GM18507 (cell line): ENCODE data around the gene TNFRSF6B.
"Not testable (repeated sequence)": the region's sequence is repeated elsewhere in the genome, so short reads cannot be mapped to it uniquely, and the experiment has no call there.

Experiments used
- DNase-seq: peaks from one replicate; pipeline ENCODE4 v3.0.0; 2011; ENCODE audit warnings: low read depth; ENCODE audit not compliant: insufficient read length; ENCODE audit errors: extremely low spot score
- FAIRE-seq: peaks from 2 replicates; lab custom pipeline; 2011; peaks lifted over from hg19 to GRCh38; lab: Jason Lieb, UNC

The TNFRSF6B gene

DNA sequence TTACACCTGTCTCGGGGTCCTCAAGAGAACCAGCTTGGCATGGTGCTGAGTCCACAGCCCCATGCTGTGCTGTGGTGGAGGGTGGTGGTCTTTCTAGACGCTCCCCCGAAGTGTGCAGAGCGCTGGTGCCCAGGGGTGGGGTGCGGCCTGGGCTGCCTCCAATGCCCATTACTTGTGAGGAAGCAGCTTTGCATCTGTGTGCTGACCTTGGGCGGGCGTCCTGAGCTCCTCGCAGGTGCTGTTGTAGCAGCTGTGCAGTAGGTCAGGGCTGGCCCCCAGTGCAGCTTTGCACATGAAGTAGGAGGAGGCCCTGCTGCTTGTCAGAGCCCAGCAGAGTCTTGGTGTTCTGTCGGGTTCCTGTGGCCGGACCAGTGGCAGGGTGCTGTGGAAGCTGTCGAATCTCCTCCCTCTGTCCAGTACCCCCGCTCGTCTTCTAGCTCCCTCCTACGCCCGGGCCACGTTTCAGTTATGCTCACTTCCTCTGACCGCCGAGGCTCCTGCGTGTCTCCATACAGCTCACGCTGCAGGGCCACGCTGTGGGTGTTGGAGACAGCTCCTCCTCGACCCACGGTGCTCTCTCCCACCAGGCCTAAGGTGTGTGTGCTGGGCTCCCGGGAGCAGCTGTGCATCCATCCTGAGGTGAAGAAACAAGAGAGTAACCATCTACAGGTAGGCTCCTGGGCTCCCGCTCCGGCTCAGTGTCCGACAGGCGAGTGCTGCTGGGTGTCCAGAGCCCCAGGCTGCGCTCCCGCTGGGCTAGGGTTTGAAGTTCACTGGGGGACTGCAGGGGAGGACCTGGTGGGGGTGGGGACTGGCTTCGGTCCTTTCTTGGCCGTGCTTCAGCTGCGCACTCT is 34.3 kb upstream of the TNFRSF6B start:
- FAIRE-seq = no peak
- no peak for DNase-seq

DNA sequence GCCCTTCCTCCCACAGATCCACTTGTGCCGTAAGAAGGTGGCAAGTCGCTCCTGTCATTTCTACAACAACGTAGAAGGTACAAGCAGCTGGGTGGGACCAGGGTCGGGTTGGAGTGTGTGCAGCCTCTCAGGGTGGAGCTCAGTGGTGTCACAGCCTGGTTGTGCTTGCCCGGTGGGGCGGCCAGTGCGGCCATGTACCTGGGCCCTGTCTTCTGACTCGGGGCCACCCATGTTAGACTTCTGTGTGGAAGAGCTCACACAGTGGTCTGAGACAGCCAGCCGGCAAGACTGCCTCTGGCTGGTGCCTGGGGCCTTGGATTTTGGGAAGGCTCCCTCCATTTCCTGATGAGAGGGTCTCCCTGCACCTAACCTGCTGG is 33.7 kb upstream of the TNFRSF6B start:
- FAIRE-seq = no peak

DNA sequence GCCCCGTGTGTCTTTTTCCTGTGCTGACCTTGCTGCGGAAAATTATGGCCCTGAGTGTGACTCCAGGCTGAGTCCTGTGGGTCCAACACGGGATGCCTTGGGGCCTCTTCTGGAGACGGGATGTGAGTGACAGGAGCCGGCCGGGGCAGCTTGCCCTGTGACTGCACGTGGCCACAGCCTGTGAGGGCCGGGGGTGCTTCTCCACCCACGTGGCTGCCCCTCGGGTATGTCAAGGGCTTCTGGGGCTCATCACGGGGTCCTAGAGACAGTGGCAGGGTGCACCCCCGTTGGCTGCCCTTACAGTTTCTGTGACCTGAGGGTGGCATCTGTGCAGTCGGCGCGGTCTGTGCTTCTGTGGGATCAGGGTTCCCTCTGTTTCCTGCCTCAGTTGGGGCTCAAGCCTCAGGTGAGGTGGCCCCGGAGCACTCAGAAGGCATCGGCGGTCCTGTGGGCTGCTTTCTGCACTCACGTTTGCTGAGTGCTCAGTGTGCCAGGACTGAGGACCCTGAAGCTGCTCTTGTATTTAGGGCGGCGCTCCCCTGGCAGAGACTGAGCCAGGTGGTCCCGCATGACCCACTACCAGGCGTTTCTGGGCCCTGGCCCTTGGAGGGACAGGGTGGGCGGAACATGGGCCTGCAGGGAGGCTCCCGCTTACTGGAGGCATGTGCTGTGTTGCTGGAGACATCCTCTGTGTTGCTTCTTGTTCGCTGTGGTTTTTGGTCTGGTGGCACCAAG is 33.0 kb upstream of the TNFRSF6B start:
- no peak for FAIRE-seq
- DNase-seq = no peak

More for the DNA sequence above, 33.7 kb upstream of the TNFRSF6B start:
- no peak for DNase-seq

DNA sequence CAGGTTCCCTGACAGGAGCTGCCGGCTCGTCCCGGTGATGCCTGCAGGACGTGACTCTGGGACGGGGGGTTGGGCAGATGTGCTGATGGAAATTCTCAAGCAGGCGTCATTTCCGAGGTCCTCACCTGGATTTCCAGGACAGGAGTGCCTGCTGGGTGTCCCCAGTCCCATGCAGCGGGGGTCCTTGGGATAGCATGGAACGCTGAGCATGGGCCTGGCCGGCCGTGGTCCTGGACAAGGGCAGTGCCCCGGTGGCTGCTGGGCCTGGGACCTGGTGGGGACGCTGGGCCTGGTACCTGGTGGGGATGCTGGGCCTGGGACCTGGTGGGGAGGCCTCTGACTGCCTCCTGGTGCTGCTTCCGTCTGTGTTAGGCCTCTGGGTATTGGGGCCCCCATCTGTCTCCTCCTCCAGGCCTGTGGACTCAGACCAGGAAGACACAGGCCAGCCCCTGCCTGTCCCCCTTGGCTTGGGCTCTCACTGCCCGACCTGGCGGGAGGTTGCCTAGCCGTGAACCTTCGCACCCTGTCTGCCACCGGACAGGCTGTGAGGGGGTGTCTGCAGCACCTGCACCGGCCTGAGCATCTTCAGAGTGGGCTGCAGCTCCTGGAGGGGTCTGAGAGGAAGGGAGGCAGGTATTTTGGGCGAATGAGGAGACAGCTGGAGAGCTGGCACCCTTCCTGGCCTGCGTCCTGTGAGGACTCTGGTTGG is 32.2 kb upstream of the TNFRSF6B start:
- FAIRE-seq (no peak), DNase-seq (no peak)

DNA sequence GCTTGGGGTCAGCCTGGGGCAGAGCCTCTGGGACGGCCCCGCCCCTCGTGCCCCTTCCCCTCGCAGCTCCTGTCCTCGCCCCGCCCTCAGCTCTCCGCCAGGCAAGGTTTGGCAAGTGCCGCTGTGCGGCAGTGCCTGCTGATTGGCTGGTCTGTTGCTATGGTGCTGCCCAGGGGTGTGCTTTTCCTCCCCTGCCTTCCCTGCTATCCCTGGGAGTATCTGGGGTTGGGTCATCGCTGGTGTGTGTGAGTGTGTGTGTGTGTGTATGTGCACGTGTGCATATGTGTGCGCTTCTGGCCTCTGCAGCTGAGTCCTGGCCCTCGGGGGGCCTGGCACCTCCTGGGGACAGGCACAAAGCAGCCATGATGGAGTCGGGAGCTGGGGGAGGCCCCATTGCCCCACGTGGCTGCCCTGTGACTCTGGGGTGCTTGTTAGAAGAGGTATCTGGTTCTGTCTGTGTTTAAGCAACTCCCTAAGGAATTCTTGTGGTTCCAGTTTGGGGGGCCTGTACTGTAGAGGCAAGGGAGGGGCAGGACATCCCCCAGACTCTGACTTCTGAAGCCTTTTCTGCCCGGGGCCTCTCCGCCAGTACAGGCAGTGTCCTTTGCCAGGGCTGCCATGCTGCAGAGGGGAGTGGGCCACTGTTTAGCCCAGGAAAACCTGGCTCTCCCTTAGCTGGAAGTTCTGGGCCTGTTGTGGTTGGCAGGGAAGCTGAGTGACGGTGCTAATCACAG is 31.4 kb upstream of the TNFRSF6B start:
- FAIRE-seq (no peak), DNase-seq (no peak)

DNA sequence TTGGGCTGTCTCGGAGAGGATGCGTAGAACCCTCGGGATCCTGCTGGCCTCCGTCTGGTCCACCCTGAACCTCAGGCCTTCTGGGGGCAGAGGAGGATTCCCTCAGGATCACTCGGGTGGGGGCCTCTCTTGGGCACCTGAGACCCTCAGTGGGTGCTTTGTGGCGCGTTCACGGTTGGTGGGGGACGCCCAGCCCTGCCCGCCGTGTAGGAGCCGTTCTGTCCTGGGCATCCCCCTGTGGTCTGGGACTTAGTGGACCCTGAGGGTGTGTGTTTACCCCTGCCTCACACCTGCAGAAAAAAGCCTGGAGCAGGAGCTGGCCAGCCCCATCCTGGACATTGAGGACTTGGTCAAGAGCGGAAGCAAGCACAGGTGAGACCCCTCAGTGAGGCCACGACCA is 30.7 kb upstream of the TNFRSF6B start:
- FAIRE-seq = no peak

DNA sequence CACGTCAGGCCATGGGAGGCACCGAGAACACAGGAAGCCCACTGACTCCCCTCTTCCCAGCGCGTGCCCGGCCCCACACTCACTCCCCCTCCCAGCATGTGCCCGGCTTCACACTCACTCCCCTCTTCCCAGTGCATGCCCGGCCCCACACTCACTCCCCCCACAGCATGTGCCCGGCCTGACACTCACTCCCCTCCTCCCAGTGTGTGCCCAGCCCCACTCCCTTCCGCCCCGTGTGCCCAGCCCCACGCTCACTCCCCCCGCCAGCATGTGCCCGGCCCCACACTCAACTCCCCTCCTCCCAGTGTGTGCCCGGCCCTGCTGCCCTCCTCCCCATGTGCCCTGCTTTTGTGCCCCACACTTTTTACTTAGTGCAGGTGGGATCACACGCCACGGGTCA is 28.6 kb upstream of the TNFRSF6B start:
- DNase-seq (no peak), FAIRE-seq (no peak)

More for the DNA sequence above, 30.7 kb upstream of the TNFRSF6B start:
- no peak for DNase-seq

DNA sequence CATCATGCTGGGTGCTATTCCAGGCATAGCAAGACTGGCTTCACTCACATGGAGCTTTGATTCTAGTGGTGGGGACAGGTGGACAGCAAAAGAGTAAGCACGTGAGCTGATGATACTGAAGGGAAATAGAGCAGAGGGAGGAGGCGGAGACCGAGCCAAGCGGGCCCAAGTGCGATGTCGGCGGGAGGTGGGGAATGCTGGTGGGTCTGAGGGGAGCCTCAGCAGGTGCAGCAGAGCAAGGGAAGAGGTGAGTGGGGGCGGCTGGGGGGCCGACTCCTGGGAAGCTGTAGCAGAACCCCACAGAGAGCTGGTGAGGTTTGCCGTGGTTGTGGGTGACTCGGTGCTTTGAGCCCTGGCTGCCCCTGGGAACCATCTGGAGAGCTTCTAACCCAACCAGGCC is 28.1 kb upstream of the TNFRSF6B start:
- DNase-seq (no peak), FAIRE-seq (no peak)

DNA sequence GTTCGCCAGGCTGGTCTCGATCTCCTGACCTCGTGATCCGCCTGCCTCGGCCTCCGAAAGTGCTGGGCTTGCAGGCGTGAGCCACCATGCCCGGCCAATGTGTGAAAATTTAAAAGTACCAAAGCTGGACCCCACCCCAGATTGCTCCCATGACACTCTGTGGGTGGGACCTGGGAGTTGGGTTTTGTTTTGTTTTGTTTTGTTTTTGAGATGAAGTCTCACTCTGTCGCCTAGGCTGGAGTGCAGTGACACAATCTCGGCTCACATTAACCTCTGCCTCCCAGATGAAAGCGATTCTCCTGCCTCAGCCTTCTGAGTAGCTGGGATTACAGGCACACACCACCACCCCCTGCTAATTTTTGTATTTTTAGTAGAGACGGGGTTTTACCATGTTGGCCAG is 24.8 kb upstream of the TNFRSF6B start:
- FAIRE-seq, DNase-seq: not testable (repeated sequence)

DNA sequence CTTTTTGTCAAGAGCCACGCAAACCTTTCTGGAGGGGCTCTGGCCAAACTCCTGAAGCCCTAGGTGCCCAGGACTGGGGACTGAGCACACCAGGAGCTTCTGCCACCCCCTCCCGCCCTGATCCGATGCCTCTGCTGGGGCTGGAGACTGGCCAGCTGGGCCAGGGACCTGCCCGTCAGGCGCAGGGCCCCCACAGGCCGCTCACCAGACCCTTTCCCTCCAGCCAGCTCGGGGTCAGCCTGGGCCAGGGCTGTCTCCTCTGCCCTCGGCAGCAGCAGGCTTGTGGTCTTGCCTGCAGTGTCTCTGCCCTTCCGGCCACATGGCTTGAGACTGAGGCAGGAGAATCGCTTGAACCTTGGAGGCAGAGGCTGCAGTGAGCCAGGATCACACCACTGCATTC is 23.8 kb upstream of the TNFRSF6B start:
- FAIRE-seq = no peak
- no peak for DNase-seq

DNA sequence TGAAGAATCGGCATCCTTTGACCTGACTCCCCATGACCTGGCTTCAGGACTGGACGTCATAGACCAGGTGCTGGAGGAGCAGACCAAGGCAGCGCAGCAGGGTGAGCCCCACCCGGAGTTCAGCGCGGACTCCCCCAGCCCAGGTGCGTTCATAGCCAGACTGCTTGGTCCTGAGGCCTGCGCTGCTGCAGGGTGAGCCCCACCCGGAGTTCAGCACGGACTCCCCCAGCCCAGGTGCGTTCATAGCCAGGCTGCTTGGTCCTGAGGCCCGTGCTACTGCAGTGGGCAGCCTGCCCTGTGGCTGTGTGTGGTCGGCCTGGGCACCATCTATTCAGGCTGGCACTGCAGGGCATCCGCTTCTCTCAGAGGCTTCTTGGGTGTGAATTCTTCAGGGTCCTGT is 22.5 kb upstream of the TNFRSF6B start:
- no peak for FAIRE-seq
- no peak for DNase-seq

DNA sequence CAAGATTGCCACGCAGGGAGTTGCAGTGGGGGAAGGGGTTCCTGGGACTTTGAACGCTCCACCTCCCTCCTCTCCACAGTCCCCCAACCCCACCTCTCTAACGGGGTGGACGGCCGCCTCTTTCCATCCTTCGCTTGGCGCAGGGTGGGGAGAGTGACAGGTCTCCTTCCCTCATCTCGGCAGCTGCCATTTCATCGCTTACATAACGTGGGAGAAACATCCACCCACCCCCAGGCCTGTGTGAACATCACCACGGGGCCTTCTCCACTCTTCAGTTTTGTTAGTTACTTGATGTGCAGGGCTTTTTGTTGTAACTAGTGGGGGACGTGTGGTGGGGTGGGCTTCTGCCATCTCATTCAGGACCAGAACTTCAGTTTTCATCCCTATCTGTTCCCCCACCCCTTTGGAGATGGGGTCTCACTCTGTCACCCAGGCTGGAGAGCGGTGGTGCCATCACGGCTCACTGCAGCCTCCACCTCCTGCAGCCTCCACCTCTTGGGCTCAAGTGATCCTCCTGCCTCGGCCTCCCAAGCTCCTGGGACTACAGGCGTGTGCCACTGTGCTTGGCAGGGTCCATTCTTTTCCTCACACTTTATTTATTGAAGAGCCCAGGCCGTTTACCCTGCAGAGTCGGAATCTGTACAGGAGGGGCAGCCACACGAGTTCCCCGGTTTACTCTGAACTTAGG is 20.6 kb upstream of the TNFRSF6B start:
- FAIRE-seq (no peak), DNase-seq (no peak)

DNA sequence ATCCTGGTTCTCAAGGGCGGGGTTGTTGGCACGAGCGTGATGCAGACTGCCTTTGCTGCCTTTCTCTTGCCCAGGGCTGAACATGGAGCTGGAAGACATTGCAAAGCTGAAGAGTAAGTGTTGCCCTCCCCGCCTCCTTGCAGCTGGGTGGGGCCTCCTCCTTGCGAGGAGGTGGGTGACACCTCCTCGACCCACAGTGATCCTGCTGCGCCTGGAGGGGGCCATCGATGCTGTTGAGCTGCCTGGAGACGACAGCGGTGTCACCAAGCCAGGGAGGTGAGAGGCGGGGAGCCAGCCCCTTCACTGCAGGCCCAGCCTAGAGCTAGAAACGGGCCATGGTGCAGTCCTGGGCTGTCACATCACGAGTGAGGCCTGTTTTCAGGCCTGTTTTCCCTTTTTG is 18.4 kb upstream of the TNFRSF6B start:
- FAIRE-seq (no peak), DNase-seq (no peak)

DNA sequence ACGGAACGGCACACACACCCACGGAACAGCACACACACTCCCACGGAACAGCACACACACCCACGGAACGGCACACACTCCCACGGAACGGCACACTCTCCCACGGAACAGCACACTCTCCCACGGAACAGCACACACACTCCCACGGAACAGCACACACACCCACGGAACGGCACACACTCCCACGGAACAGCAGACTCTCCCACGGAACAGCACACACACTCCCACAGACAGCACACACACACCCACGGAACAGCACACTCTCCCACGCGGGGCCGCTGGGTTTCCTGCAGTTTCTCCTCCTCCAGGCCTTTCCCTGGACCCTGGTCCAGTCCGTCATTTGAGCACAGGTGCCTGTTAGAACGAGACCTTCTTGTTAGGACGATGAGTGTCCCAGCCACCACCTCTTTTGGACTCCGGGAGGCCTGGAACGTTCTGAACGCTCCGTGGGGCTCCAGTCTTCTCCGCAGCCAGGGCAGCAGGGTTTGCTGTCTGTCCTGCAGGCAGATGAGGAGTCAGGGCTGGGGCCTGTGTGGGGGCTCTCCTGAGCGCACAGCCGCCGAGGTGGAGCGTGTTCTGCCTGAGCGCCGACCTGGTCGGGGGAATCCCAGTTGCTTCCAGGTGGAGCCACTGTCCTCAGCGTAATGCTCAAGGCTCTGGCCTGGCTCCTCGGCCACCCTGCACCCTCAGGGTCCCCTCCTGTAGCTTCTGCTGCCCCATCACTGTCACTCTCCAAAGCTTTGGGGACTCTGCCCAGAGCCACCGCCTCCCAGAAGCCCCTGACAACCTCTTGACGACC is 17.6 kb upstream of the TNFRSF6B start:
- DNase-seq = no peak
- no peak for FAIRE-seq

DNA sequence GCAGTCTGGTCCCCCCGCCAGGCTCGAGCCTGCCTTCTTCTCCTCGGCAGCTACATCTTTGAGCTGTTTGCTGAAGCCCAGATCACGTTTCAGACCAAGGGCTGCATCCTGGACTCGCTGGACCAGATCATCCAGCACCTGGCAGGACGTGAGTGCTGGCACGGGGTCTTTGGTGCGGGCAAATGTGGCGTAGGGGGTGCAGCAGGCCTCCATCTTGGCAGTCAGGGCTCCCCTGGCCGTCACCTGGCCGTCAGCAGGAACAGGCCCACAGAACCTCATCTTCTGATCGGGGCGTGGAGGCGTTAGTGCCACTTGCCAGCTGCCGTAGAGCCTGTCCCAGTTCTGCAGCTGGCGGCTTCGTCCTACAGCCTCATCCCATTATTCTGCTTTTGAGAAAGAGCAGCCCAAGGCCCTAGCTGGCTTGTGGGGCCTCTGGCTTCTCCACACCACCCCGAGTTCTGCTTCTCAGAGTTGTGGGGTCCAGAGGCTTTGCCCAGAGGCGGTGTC is 16.6 kb upstream of the TNFRSF6B start:
- DNase-seq = no peak
- FAIRE-seq = no peak

DNA sequence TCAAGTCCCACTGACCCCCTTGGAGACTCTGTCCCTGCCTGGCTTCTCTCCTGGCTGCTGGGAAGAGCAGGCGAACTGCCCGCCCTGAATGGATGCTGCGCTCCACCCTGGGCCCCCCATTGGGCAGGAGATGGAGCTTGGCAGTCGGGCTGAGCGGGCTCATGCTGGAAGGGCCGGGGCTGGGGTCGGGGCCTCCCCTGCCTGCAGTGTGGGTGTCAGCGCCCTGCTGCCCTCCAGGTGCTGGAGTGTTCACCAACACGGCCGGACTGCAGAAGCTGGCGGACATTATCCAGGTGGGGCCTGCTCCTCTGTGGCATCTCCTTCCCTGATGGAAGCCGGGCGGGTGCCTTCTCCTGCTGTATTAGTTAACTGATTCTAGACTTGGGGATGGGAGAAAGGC is 16.0 kb upstream of the TNFRSF6B start:
- no peak for DNase-seq

DNA sequence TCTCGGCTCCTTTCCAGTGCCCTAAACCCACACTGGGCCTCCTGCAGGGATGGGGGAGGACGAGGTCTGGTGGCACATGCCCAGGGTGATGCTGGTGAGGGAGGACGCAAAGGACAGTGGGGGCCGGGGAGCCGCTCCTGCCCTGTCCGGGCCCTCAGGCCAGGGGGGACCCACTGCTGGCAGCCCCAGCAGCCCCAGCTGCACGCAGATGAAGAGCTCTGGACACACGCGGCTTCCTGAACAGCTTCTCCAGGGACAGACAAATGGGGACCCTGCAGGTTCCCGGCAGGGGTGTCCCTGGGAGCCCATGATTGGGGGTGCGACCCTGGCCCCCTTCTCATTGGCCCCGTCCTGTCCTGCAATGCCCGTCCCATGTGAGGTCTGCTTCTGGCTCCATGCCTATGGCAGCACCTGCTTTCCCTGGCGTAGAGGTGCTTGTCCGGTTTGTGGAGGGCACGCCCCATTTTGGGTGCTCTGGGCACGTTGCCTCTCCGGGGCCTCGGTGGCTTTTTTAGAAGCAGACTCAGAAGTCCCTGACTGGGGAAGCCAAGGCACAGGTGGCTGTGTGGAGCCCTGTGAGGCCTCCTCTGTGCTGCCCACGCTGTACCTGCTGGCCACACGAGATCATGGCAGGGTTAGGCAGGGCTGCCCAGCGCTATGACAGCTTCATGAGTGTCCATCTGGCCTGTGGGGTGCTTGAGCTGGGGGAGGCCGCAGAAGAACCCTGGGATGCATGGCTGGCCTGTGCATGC is 15.4 kb upstream of the TNFRSF6B start:
- FAIRE-seq (no peak), DNase-seq (no peak)

More for the DNA sequence above, 16.0 kb upstream of the TNFRSF6B start:
- FAIRE-seq = no peak
